SJCRH30 (cell line): ENCODE data around the gene RPL10. TPM values are rescaled to one million over a fixed set of nuclear protein-coding genes. Genes with fewer than 3 reads are reported as not detected.

ENCODE experiments used
- DNase-seq, 2 experiments: peaks; one replicate each; pipeline ENCODE4 v3.0.0-alpha.2; 2015 to 2020
- H3K27ac ChIP-seq: fragments of 250-450 bp; sonication (Bioruptor Pico); 2 replicates; pipeline ENCODE4 v1.5.1; 2020; ENCODE audit warnings: mild to moderate bottlenecking, moderate library complexity
- H3K27me3 ChIP-seq: fragments of 250-450 bp; sonication (Bioruptor Pico); 2 replicates; pipeline ENCODE4 v1.5.1; 2020; ENCODE audit warnings: mild to moderate bottlenecking, moderate library complexity
- H3K36me3 ChIP-seq: fragments of 250-450 bp; sonication (Bioruptor Pico); 2 replicates; pipeline ENCODE4 v1.5.1; 2020; ENCODE audit warnings: mild to moderate bottlenecking, moderate library complexity
- H3K4me1 ChIP-seq: fragments of 250-450 bp; sonication (Bioruptor Pico); 2 replicates; pipeline ENCODE4 v1.5.1; 2020; ENCODE audit warnings: mild to moderate bottlenecking, moderate library complexity
- H3K4me3 ChIP-seq: fragments of 250-450 bp; sonication (Bioruptor Pico); 2 replicates; pipeline ENCODE4 v1.5.1; 2020; ENCODE audit warnings: mild to moderate bottlenecking, moderate library complexity
- H3K9me3 ChIP-seq: fragments of 250-450 bp; sonication (Bioruptor Pico); replicated peaks from 2 replicates; pipeline ENCODE4 v1.5.1; 2020; ENCODE audit warnings: mild to moderate bottlenecking, moderate library complexity
- total RNA-seq: library from RNA; depleted of rRNA; stranded (reverse); fragments of >200 nt; shearing (Covaris generic); gene quantifications from 2 replicates; pipeline ENCODE4 v1.2.3, GENCODE V29; 2014

The RPL10 gene
- total RNA-seq, 1 experiment from 2014 or later, result 3,093 TPM

GRCh38 chrX:154434394-154435168 is 36.4 kb downstream of the RPL10 start:
- no peak for DNase-seq
- Histone ChIP-seq H3K36me3 (0 out of 2 replicates have a peak, but pooled peaks cover 2% of the 10 kb centered on the region), H3K27ac (no peak overlapping the region), H3K4me1 (no peaks in the 10 kb centered on the region), H3K27me3 (no peaks in the 10 kb centered on the region), H3K9me3 (no peaks in the 10 kb centered on the region), H3K4me3 (no peak overlapping the region)

- Histone ChIP-seq H3K27ac (no peak overlapping the region), H3K4me3 (no peak overlapping the region), H3K36me3 (0 out of 2 replicates have a peak, but pooled peaks cover 2% of the 10 kb centered on the region), H3K27me3 (no peaks in the 10 kb centered on the region), H3K4me1 (no peaks in the 10 kb centered on the region), H3K9me3 (no peaks in the 10 kb centered on the region)
- no peak for DNase-seq
Measured at GRCh38 chrX:154435171-154435733, 37.1 kb downstream of the RPL10 start.

- no peaks in the 10 kb centered on the region for H3K27me3 ChIP-seq
- peak overlapping the region; percentile 33; the same call in 1 of the 2 replicates for H3K27ac ChIP-seq
- H3K4me3 ChIP-seq, result peak overlapping the region; percentile 95
- H3K36me3 ChIP-seq, result 0 out of 2 replicates have a peak, but pooled peaks cover 2% of the 10 kb centered on the region
- DNase-seq, result peak; percentile 17 to 44
- no peaks in the 10 kb centered on the region for H3K4me1 ChIP-seq
- no peaks in the 10 kb centered on the region for H3K9me3 ChIP-seq
Measured at GRCh38 chrX:154436374-154436982, 38.3 kb downstream of the RPL10 start.

GRCh38 chrX:154436983-154437752 is 39.0 kb downstream of the RPL10 start, which contains the start of gene GDI1:
GDI1 (plus strand) TSS chrX:154437154; CDS start chrX:154437255, 101 bp downstream.
- Histone ChIP-seq H3K27ac (peak within 1 kb of the TSS; percentile 33; the same call in 1 of the 2 replicates), H3K27me3 (no peaks in the 10 kb centered on the region), H3K4me3 (peak within 1 kb of the TSS; percentile 95), H3K9me3 (no peaks in the 10 kb centered on the region), H3K36me3 (0 out of 2 replicates have a peak, but pooled peaks cover 2% of the 10 kb centered on the region), H3K4me1 (no peaks in the 10 kb centered on the region)
- peak; percentile 57 to 62 for DNase-seq

GRCh38 chrX:154437971-154438893 is 40.1 kb downstream of the RPL10 start:
- Histone ChIP-seq H3K27ac (no peak overlapping the region), H3K9me3 (no peaks in the 10 kb centered on the region)

GRCh38 chrX:154439841-154440240 is 41.7 kb downstream of the RPL10 start:
- DNase-seq, result no peak
- no peaks in the 10 kb centered on the region for H3K4me1 ChIP-seq
- H3K4me3 ChIP-seq, result no peak overlapping the region
- 0 out of 2 replicates have a peak, but pooled peaks cover 3% of the 10 kb centered on the region for H3K36me3 ChIP-seq
- H3K9me3 ChIP-seq, result no peaks in the 10 kb centered on the region
- no peak overlapping the region for H3K27ac ChIP-seq
- no peaks in the 10 kb centered on the region for H3K27me3 ChIP-seq

More at GRCh38 chrX:154437971-154438893, 40.1 kb downstream of the RPL10 start:
- H3K4me3 ChIP-seq, result peak overlapping the region; percentile 95
- no peaks in the 10 kb centered on the region for H3K4me1 ChIP-seq
- no peaks in the 10 kb centered on the region for H3K27me3 ChIP-seq
- no peak for DNase-seq
- 0 out of 2 replicates have a peak, but pooled peaks cover 5% of the 10 kb centered on the region for H3K36me3 ChIP-seq

- Histone ChIP-seq H3K4me3 (no peak overlapping the region), H3K4me1 (no peaks in the 10 kb centered on the region)
- DNase-seq, result no peak
Measured at GRCh38 chrX:154440623-154441357, 42.6 kb downstream of the RPL10 start.

GRCh38 chrX:154441564-154441963 is 43.4 kb downstream of the RPL10 start:
- DNase-seq, result no peak
- 0 out of 2 replicates have a peak, but pooled peaks cover 3% of the 10 kb centered on the region for H3K36me3 ChIP-seq
- H3K4me3 ChIP-seq, result no peak overlapping the region
- H3K27ac ChIP-seq, result no peak overlapping the region
- no peaks in the 10 kb centered on the region for H3K9me3 ChIP-seq
- no peaks in the 10 kb centered on the region for H3K4me1 ChIP-seq
- no peaks in the 10 kb centered on the region for H3K27me3 ChIP-seq

More at GRCh38 chrX:154440623-154441357, 42.6 kb downstream of the RPL10 start:
- Histone ChIP-seq H3K27me3 (no peaks in the 10 kb centered on the region), H3K9me3 (no peaks in the 10 kb centered on the region), H3K36me3 (0 out of 2 replicates have a peak, but pooled peaks cover 3% of the 10 kb centered on the region), H3K27ac (no peak overlapping the region)

- DNase-seq, result no peak
- H3K36me3 ChIP-seq, result 0 out of 2 replicates have a peak, but pooled peaks cover 3% of the 10 kb centered on the region
- no peaks in the 10 kb centered on the region for H3K9me3 ChIP-seq
- no peaks in the 10 kb centered on the region for H3K4me1 ChIP-seq
- no peaks in the 10 kb centered on the region for H3K27me3 ChIP-seq
- H3K4me3 ChIP-seq, result no peak overlapping the region
- H3K27ac ChIP-seq, result no peak overlapping the region
Measured at GRCh38 chrX:154441984-154442707, 44.0 kb downstream of the RPL10 start.

GRCh38 chrX:154443479-154443910 is 45.3 kb downstream of the RPL10 start:
- no peak for DNase-seq
- Histone ChIP-seq H3K27ac (peak overlapping the region; percentile 33; the same call in 1 of the 2 replicates), H3K4me1 (no peaks in the 10 kb centered on the region), H3K9me3 (no peaks in the 10 kb centered on the region), H3K4me3 (peak overlapping the region; percentile 84), H3K36me3 (0 out of 2 replicates have a peak, but pooled peaks cover 3% of the 10 kb centered on the region), H3K27me3 (no peaks in the 10 kb centered on the region)

- Histone ChIP-seq H3K4me3 (peak within 1 kb of the TSS; percentile 84), H3K27me3 (no peaks in the 10 kb centered on the region), H3K9me3 (no peaks in the 10 kb centered on the region), H3K36me3 (0 out of 2 replicates have a peak, but pooled peaks cover 3% of the 10 kb centered on the region), H3K4me1 (no peaks in the 10 kb centered on the region), H3K27ac (peak within 1 kb of the TSS; percentile 33)
- peak; percentile 63 to 70 for DNase-seq
Measured at GRCh38 chrX:154443992-154444754, 46.0 kb downstream of the RPL10 start, which contains the start of gene FAM50A. FAM50A (plus strand) TSS chrX:154444141; CDS start chrX:154444236, 95 bp downstream.
